ENCODE results near the gene TRPM2.

Gene TRPM2

GRCh38 chr21:44331209-44331608 lies 22.2 kb upstream of the TRPM2 start:
- no peak for TF ChIP-seq CTCF (IDR thresholded peaks at IDR 0.05; ENCODE audit: low read depth, low read length)

GRCh38 chr21:44331650-44332307 lies 21.6 kb upstream of the TRPM2 start:
- H3K4me3 ChIP-seq (ENCODE audit: low read depth, low read length), result no peak overlapping the region
- no peak for TF ChIP-seq CTCF (IDR thresholded peaks at IDR 0.05; ENCODE audit: low read depth, low read length)

More at GRCh38 chr21:44331209-44331608, 22.2 kb upstream of the TRPM2 start:
- no peak overlapping the region for H3K4me3 ChIP-seq (ENCODE audit: low read depth, low read length)

GRCh38 chr21:44332383-44332782 lies 21.0 kb upstream of the TRPM2 start:
- TF ChIP-seq CTCF (IDR thresholded peaks at IDR 0.05; ENCODE audit: low read depth, low read length), result no peak
- no peak overlapping the region for H3K4me3 ChIP-seq (ENCODE audit: low read depth, low read length)

DNA sequence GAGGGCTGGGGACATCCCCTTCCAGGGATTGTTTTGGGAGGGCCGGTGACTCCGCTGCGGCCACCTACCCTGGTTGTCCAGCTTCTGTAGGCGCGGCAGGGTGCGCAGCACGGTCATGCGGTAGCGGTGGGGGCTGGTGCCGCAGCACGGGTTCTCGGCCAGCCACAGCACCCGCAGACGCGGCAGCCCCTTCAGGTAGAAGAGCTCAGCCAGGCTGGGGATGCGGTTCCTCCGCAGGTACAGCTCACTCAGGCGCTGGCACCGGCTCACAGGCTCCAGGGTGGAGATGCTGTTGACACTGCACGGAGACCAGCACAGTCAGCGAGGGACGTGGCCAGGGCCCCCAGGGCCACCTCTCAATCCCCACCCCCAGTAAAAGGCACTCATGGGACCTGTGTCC lies 20.5 kb upstream of the TRPM2 start:
- H3K4me3 ChIP-seq (ENCODE audit: low read depth, low read length), result no peak overlapping the region
- no peak for TF ChIP-seq CTCF (IDR thresholded peaks at IDR 0.05; ENCODE audit: low read depth, low read length)

- no peak for TF ChIP-seq CTCF (IDR thresholded peaks at IDR 0.05; ENCODE audit: low read depth, low read length)
- no peak overlapping the region for H3K4me3 ChIP-seq (ENCODE audit: low read depth, low read length)
Measured at GRCh38 chr21:44333509-44334328, 19.7 kb upstream of the TRPM2 start.

- TF ChIP-seq CTCF (IDR thresholded peaks at IDR 0.05; ENCODE audit: low read depth, low read length), result no peak
- H3K4me3 ChIP-seq (ENCODE audit: low read depth, low read length), result no peak overlapping the region
Measured at GRCh38 chr21:44334329-44335030, 18.9 kb upstream of the TRPM2 start.

Data from WI38 (cell line).